T-cell (primary cell): ENCODE results near the gene CHAF1B. TPM values are rescaled to one million over a fixed set of nuclear protein-coding genes. Genes with fewer than 3 reads are reported as not detected.

Experiments used
- ATAC-seq, 4 experiments: fragments of 200-7000 bp in 3 of 4; fragments of 150-1000 bp in 1 of 4; cut with Tn5 transposase; replicated peaks in 1 of 4; 1 replicate in 3 of 4; 2 replicates in 1 of 4; pipeline ENCODE4 v1.10.0; 2021; ENCODE audit warnings: moderate library complexity in 3 of 4, mild to moderate bottlenecking in 2 of 4, moderate number of reproducible peaks in 1 of 4
- CTCF ChIA-PET, 2 donors: fragments of 300-600 bp; sonication (Branson Sonifier 250); formaldehyde crosslinking; loops; one replicate each; lab custom pipeline; 2022; ENCODE audit warnings: antibody characterized with exemption in 2 of 2; lab: Charles Lee
- POLR2A ChIA-PET, 2 donors: fragments of 300-600 bp; sonication (Branson Sonifier 250); formaldehyde crosslinking; loops; one replicate each; lab custom pipeline; 2022; ENCODE audit warnings: antibody characterized with exemption in 2 of 2; lab: Charles Lee
- DNase-seq, 35 experiments: peaks; one replicate each; pipeline versions ENCODE4 v3.0.0 to v3.0.0-alpha.2; 2013 to 2023
- H3K27ac ChIP-seq: one replicate; pipeline ENCODE4 v1.5.1; 2013; ENCODE audit warnings: low read length
- H3K27me3 ChIP-seq, 2 experiments: replicated peaks in 1 of 2; 1 replicate in 1 of 2; 2 replicates in 1 of 2; pipeline versions ENCODE4 v1.6.1 to v1.7.0; 2013; ENCODE audit warnings: low read length in 1 of 2, mixed read lengths in 1 of 2; ENCODE audit not compliant: control insufficient read depth in 2 of 2, insufficient read depth in 2 of 2; ENCODE audit errors: extremely low read depth in 1 of 2
- H3K36me3 ChIP-seq, 2 donors: 1 replicate in 1 of 2; 2 replicates in 1 of 2; pipeline versions ENCODE4 v1.6.1 to v1.7.0; 2013; ENCODE audit warnings: low read length in 1 of 2; ENCODE audit not compliant: control insufficient read depth in 2 of 2, insufficient read depth in 1 of 2; ENCODE audit errors: extremely low read depth in 1 of 2
- H3K4me1 ChIP-seq, 2 experiments: 1 replicate in 1 of 2; 2 replicates in 1 of 2; pipeline versions ENCODE4 v1.6.1 to v1.7.0; 2013; ENCODE audit warnings: low read length in 2 of 2, mixed read lengths in 1 of 2; ENCODE audit not compliant: insufficient read depth in 2 of 2, control insufficient read depth in 1 of 2; ENCODE audit errors: extremely low read depth in 1 of 2
- H3K4me3 ChIP-seq, 2 donors: 1 replicate in 1 of 2; 2 replicates in 1 of 2; pipeline versions ENCODE4 v1.5.1 to v1.7.0; 2013; ENCODE audit warnings: mild to moderate bottlenecking in 2 of 2, low read length in 1 of 2, moderate library complexity in 1 of 2; ENCODE audit not compliant: control insufficient read depth in 1 of 2; ENCODE audit errors: extremely low read depth in 1 of 2
- H3K9me3 ChIP-seq: 2 replicates; pipeline ENCODE4 v1.7.0; 2013
- H3K27ac Mint-ChIP-seq, 2 donors: one replicate each; pipeline ENCODE4 v1.8.0; 2020 to 2021; ENCODE audit warnings: mild to moderate bottlenecking in 2 of 2, mixed read lengths in 2 of 2
- H3K27me3 Mint-ChIP-seq, 2 donors: one replicate each; pipeline ENCODE4 v1.8.0; 2021 to 2022; ENCODE audit warnings: mixed read lengths in 2 of 2
- H3K36me3 Mint-ChIP-seq: one replicate; pipeline ENCODE4 v1.8.0; 2021; ENCODE audit warnings: mixed read lengths
- H3K4me1 Mint-ChIP-seq, 3 donors: one replicate each; pipeline ENCODE4 v1.8.0; 2020 to 2022; ENCODE audit warnings: mixed read lengths in 3 of 3, mild to moderate bottlenecking in 1 of 3
- H3K4me3 Mint-ChIP-seq, 3 donors: one replicate each; pipeline ENCODE4 v1.8.0; 2020 to 2022; ENCODE audit warnings: mild to moderate bottlenecking in 3 of 3, mixed read lengths in 3 of 3, moderate library complexity in 3 of 3
- H3K9me3 Mint-ChIP-seq, 3 donors: one replicate each; pipeline ENCODE4 v1.8.0; 2020 to 2022; ENCODE audit warnings: mixed read lengths in 3 of 3
- WGBS: methylation state at CpG from one replicate; pipeline ENCODE4 v1.1.5; 2013; ENCODE audit warnings: missing lambda C conversion rate; ENCODE audit not compliant: insufficient coverage; 5-methylcytosine and 5-hydroxymethylcytosine counted together
- total RNA-seq, 35 experiments: library from RNA in 6 of 35; stranded (reverse) in 6 of 35; fragments of 120-200 nt in 1 of 35; gene quantifications; one replicate each; pipeline versions ENCODE4 v1.2.1 to v1.2.4 and lab custom pipeline; 2013 to 2026

Gene CHAF1B
- total RNA-seq, 5 donors from 2014 or later (not counting 1 experiment from before 2014, with no cell fraction given) = 2.1 to 5.1 (median 3.5) TPM

DNA sequence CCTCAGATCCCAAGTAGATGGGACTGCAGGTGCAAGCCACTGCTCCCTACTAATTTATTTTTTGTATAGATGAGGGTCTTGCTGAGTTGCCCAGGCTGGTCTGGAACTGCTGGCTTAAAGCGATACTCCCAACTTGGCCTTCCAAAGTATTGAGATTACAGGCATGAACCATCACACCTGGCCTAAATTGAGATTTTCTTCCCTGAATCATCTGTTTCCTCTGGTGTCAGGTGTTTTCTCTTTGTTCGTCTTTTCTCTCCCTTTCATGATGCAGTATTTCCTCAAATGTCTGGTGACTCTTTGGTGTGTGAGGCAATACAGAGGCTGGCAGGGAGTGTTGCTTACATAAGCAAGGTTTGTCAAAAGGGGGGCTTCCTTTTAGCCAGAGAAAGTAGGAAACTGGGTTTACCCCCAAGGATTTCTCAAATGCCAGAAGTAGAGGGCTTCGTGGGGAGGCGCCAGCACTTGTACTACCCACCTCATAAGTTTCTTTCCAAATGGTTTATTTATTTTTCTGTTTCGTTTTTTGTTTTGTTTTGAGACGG lies 67.2 kb downstream of the CHAF1B start:
- Mint-ChIP-seq H3K27ac (no peak overlapping the region), H3K4me3 (no peak overlapping the region), H3K27me3 (peaks cover 3 to 16% of the 10 kb centered on the region in 2 donors), H3K4me1 (no peaks in the 10 kb centered on the region), H3K36me3 (no peaks in the 10 kb centered on the region), H3K9me3 (no peaks in the 10 kb centered on the region)
- POLR2A ChIA-PET = interaction anchor here in 1 of 2 donors (0.6 kb wide), 1 partner anchor 26 kb away, joined by 3 read pairs; no protein-coding TSS in a partner anchor
- no peak for ATAC-seq
- Histone ChIP-seq H3K9me3 (no peaks in the 10 kb centered on the region), H3K4me1 (no peaks in the 10 kb centered on the region), H3K36me3 (no peaks in the 10 kb centered on the region), H3K27me3 (peaks cover 0 to 3% of the 10 kb centered on the region in 2 experiments), H3K27ac (no peak overlapping the region), H3K4me3 (no peak overlapping the region)
- no CpG with 5 or more reads among the region's 6 CpGs for WGBS
- no peak for DNase-seq
- CTCF ChIA-PET = no interaction called here

DNA sequence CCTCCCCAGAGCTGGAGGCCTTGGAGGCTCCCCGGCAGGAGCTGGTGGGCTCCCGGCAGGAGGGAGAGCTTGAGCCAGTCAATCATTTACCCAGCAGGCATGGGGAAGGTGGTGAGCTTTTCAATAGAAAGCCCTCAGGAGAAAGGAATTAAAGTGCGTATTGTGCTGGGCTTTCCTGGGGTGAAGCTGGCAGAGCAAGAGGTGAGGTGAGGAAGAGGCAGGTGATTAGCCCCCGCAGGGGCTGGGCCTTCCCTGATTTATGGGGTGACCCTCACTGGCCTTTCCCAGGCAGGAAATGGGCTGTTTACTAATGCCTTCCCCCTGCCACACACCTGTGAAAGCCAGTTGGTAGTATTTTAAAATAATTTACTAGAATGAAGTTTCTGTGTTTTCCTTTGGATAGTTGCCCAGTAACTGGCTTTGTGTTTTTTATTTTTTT lies 68.9 kb downstream of the CHAF1B start:
- Histone ChIP-seq H3K27me3 (peaks cover 0 to 4% of the 10 kb centered on the region in 2 experiments), H3K27ac (no peak overlapping the region), H3K4me3 (no peak overlapping the region), H3K9me3 (no peaks in the 10 kb centered on the region), H3K36me3 (no peaks in the 10 kb centered on the region), H3K4me1 (no peaks in the 10 kb centered on the region)
- ATAC-seq (no peak), DNase-seq (no peak)
- no peaks in the 10 kb centered on the region for H3K4me1 Mint-ChIP-seq
- no peak overlapping the region for H3K27ac Mint-ChIP-seq
- WGBS = no CpG with 5 or more reads among the region's 4 CpGs
- peaks cover 3 to 13% of the 10 kb centered on the region in 2 donors for H3K27me3 Mint-ChIP-seq
- ChIA-PET CTCF (no interaction called here), POLR2A (no interaction called here)
- no peaks in the 10 kb centered on the region for H3K9me3 Mint-ChIP-seq
- H3K4me3 Mint-ChIP-seq = no peak overlapping the region
- H3K36me3 Mint-ChIP-seq = no peaks in the 10 kb centered on the region

DNA sequence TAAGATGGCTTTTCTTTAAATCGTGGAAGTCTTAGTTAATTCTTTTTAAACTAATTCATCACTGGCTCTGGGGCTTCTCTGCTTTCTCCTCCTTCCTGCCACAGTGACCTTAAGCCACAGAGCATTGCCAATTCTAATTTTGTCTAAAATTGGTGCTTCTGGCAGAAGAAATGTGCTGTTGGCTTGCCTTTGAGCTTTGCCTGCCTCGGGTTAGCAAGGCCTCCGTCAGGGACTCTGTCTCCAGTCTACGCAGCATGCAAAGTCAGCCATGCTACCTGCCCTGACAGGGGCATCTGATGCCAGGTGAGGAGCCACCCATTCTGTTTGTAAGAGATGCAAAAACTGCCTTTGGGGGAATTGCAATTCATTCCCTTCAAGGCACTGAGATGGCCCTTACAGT lies 69.5 kb downstream of the CHAF1B start:
- H3K27me3 ChIP-seq = peaks cover 0 to 8% of the 10 kb centered on the region in 2 experiments
- H3K36me3 ChIP-seq = no peaks in the 10 kb centered on the region
- CTCF ChIA-PET = no interaction called here
- no peak overlapping the region for H3K27ac ChIP-seq
- no peak overlapping the region for H3K4me3 Mint-ChIP-seq
- no peaks in the 10 kb centered on the region for H3K4me1 Mint-ChIP-seq
- no peaks in the 10 kb centered on the region for H3K4me1 ChIP-seq
- no peaks in the 10 kb centered on the region for H3K9me3 Mint-ChIP-seq
- no peak overlapping the region for H3K4me3 ChIP-seq
- POLR2A ChIA-PET = no interaction called here
- ATAC-seq = no peak
- 85% methylated on average over 3 of the region's 4 CpGs for WGBS
- no peak overlapping the region for H3K27ac Mint-ChIP-seq
- H3K36me3 Mint-ChIP-seq = no peaks in the 10 kb centered on the region
- no peaks in the 10 kb centered on the region for H3K9me3 ChIP-seq
- no peak for DNase-seq
- H3K27me3 Mint-ChIP-seq = peaks cover 3 to 13% of the 10 kb centered on the region in 2 donors

DNA sequence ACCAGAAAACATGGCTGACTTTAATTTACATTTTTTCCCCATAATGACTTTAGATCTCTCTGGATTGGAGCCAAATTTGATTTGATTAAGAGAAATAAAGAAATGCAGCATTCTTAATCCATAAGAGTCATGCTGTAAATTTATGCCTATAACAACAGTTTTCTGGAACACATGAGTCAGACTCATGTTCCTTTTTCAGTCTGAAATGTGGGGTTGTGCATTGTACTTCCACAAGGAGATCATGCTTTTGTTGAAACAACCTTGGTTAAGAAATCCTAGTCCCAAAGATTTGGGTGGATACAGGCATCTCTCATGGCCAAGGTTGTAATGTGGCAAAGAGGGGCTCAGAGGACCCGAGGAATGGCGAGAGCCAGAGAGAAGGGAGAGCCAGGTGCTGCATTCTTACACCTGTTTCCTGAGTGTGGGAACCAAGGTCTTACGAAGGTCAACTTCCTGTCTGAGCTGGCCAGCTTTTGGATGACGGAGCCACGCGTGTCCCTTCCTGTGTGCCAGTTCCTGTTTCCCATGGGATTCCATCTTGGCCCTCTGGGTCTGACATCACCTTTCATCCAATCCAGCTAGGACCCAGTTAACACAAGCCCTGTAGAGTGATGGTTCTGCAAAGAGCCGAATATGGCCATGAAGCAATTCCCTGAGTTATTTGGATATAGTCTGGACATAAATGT lies 71.7 kb downstream of the CHAF1B start:
- ChIA-PET CTCF (no interaction called here), POLR2A (no interaction called here)
- Histone ChIP-seq H3K36me3 (no peaks in the 10 kb centered on the region), H3K27ac (no peak overlapping the region), H3K9me3 (no peaks in the 10 kb centered on the region), H3K4me3 (no peak overlapping the region), H3K27me3 (peaks cover 0 to 13% of the 10 kb centered on the region in 2 experiments), H3K4me1 (no peaks in the 10 kb centered on the region)
- ATAC-seq (no peak), DNase-seq (no peak)
- Mint-ChIP-seq H3K27me3 (peaks cover 3 to 22% of the 10 kb centered on the region in 2 donors), H3K4me3 (no peak overlapping the region), H3K4me1 (no peaks in the 10 kb centered on the region), H3K9me3 (no peaks in the 10 kb centered on the region), H3K36me3 (no peaks in the 10 kb centered on the region), H3K27ac (no peak overlapping the region)
- 39% methylated on average over 6 of the region's 7 CpGs for WGBS

DNA sequence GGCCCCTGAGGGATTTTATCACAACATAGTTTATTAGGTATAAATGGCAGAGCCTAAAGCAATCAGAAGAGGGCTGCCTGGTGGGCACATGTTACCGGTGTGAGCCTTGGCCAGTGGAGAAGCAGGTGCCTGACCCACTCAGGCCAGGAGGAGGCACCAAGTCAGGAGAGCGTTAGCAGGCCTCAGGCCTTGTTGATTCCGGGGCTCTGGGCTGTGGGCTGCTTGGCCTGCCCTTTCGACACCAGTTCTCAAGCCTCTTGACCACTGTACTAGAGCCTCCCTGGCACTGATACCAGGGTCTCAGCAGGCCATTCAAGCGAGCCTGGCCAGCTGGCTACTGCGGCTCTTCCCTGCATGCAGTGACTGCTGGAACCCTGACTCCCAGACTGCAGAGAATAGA lies 73.9 kb downstream of the CHAF1B start:
- Histone ChIP-seq H3K36me3 (no peaks in the 10 kb centered on the region), H3K9me3 (no peaks in the 10 kb centered on the region), H3K27me3 (peaks cover 0 to 17% of the 10 kb centered on the region in 2 experiments), H3K4me1 (no peaks in the 10 kb centered on the region), H3K27ac (no peak overlapping the region), H3K4me3 (no peak overlapping the region)
- ChIA-PET POLR2A (no interaction called here), CTCF (no interaction called here)
- WGBS = 86% methylated on average over 6 of the region's 6 CpGs
- Mint-ChIP-seq H3K4me1 (no peaks in the 10 kb centered on the region), H3K36me3 (no peaks in the 10 kb centered on the region), H3K9me3 (no peaks in the 10 kb centered on the region), H3K4me3 (no peak overlapping the region), H3K27me3 (peaks cover 7 to 19% of the 10 kb centered on the region in 2 donors), H3K27ac (no peak overlapping the region)
- ATAC-seq (no peak), DNase-seq (no peak)

DNA sequence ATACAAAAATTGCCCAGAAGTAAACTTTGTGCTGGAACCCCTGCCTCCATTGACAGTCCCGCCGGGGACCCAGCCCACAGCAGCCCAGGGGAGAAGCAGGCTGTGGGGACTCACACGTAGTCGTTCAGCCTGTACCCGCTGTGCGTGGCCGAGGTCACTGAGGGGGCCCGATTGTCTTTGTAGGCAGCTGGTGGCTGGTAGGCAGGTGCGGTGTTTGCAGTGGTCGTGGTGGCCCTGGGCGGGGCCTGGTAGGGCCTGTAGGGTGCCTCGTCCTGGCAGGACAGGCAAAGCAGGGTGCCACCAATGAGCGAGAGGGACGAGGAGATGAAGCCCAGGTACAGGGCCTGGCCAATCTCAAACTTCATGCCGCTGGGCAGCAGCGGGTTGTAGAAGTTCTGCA lies 75.7 kb downstream of the CHAF1B start:
- H3K9me3 Mint-ChIP-seq = no peaks in the 10 kb centered on the region
- no peak overlapping the region for H3K4me3 ChIP-seq
- H3K27ac Mint-ChIP-seq = no peak overlapping the region
- H3K36me3 ChIP-seq = no peaks in the 10 kb centered on the region
- H3K4me1 Mint-ChIP-seq = no peaks in the 10 kb centered on the region
- peaks cover 7 to 14% of the 10 kb centered on the region in 2 donors for H3K27me3 Mint-ChIP-seq
- no peaks in the 10 kb centered on the region for H3K36me3 Mint-ChIP-seq
- CTCF ChIA-PET = no interaction called here
- ATAC-seq (no peak), DNase-seq (no peak)
- no peaks in the 10 kb centered on the region for H3K9me3 ChIP-seq
- WGBS = 86% methylated on average over 16 of the region's 16 CpGs
- H3K4me3 Mint-ChIP-seq = no peak overlapping the region
- H3K27me3 ChIP-seq = peaks cover 0 to 25% of the 10 kb centered on the region in 2 experiments
- no peak overlapping the region for H3K27ac ChIP-seq
- no peaks in the 10 kb centered on the region for H3K4me1 ChIP-seq
- POLR2A ChIA-PET = no interaction called here
